ENCODE measurements around the gene MAGEA9B.
"Not testable (repeated sequence)": the region's sequence is repeated elsewhere in the genome, so short reads cannot be mapped to it uniquely, and the experiment has no call there.

The MAGEA9B gene

DNA sequence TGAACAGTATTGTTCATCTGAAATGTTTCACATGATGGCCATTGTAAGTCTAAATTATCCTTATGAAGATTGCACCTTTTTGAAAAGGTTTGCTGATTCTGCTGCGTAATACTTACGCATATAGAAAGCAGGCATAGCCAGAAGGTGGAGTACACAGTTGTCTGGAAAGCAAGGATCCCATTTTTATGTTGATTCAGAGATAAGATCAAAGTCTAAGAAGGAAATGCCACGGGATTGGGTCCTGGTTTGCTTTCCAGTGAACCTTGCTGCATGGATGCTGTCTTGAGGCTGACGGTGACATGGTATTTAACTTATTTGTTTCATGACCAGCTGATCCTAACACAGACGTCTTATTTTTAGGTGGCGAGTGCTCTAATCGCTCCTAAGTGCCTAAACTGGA is 15.5 kb downstream of the MAGEA9B start:
- DNase-seq: no peak

GRCh38 chrX:149570668-149571067 is 16.6 kb downstream of the MAGEA9B start:
- no peak for DNase-seq

- DNase-seq: no peak
These were observed 17.5 kb downstream of the MAGEA9B start for GRCh38 chrX:149569770-149570169.

- no peak for DNase-seq
These were observed 18.5 kb downstream of the MAGEA9B start for GRCh38 chrX:149568701-149569296.

DNA sequence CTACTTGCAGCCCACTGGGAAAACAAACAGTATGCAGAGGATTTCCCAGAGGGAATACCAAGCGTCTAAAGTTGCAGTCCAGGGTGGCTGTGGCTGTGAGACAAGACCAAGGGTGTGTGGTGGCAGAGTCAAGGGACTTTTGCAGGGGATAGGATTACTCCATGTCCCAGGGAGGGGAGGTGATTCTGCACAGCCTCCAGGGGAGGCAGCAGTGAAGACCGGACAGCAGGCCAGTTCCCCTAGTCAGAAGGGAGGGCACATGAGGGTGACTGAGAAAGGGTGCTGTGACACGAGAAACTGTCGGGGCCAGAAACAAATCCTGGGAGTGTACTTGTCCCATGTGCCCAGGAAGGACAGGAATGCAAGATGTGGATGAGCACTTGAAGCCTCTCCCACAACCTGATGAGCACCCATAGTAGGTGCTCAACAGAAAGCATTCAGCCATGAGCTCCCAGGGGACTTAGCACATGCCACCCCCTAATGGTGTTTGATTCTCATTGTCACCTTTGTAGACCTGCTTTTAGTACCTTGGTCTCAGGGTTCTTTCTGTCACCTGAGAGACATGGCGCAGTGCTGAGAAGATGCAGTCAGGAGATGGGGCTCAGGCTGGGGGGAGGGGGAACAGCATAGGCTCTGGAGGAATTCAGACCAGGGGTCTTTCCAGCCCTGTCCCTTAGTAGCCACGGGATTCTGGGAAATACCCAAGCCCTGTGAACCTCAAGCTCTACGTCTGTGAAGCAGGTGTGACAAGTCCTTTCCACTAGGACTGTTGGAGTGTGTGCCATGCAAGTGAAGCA is 19.4 kb downstream of the MAGEA9B start:
- no peak for DNase-seq

GRCh38 chrX:149563359-149563758 is 23.9 kb downstream of the MAGEA9B start:
- no peak for DNase-seq

DNA sequence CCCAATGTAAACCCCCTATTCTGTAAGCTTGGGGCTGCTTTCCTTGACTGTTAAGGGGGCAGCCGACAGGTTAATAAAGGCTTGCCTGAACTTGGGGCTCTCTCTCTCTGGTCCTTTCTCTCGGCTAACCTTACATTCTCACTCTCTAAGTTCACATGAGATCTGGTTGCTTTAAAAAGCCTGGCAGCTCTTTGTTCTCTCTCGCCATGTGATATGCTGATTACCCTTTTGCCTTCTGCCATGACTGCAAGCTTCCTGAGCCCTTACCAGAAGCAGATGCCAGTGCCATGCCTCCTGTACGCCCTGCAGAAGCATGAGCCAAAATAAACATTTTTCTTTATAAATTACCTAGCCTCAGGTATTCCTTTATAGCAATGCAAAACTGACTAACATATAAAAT is 32.0 kb downstream of the MAGEA9B start:
- not testable (repeated sequence) for DNase-seq

DNA sequence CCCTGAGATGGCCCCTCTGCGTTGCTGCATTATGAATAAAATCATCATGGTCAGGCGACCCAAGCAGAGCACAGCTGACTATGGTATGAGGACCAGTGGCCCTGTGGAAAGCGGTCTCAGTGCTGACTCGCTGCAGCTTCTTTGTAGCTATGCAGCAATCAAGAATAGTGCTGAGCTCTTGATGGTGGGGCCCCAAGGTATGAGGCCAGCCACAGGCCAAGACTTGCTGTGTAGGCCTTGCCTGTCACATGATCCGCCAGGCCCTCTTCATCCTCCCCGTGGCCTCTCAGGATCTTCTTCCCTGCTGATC is 35.4 kb downstream of the MAGEA9B start:
- not testable (repeated sequence) for DNase-seq

GRCh38 chrX:149551245-149551938 is 35.9 kb downstream of the MAGEA9B start:
- DNase-seq: not testable (repeated sequence)

GRCh38 chrX:149550454-149550853 is 36.8 kb downstream of the MAGEA9B start:
- not testable (repeated sequence) for DNase-seq

- not testable (repeated sequence) for DNase-seq
These were observed 37.6 kb downstream of the MAGEA9B start, which contains the start of gene HSFX3 for GRCh38 chrX:149549701-149550100. HSFX3 (minus strand) TSS chrX:149549924; CDS start chrX:149549852, 72 bp downstream.

DNA sequence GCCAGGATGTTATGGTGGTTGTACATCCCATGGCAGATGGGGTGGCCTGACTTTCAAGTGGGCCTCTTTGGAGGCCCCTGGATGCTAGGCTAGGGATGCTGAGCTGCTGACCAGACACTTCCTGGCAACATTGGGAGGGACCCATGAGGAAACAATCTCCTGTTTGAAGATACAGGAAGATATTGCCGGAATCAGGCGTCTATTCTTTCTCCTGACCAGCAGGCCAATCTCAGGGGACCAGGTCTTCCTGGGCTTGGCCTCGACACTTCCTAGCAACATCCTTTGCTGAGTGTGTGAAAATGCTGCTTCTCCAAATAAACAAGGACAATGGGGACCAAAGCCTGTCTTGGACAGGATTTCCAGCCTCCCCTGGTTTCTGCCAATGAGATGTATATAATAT is 39.5 kb downstream of the MAGEA9B start:
- not testable (repeated sequence) for DNase-seq

DNA sequence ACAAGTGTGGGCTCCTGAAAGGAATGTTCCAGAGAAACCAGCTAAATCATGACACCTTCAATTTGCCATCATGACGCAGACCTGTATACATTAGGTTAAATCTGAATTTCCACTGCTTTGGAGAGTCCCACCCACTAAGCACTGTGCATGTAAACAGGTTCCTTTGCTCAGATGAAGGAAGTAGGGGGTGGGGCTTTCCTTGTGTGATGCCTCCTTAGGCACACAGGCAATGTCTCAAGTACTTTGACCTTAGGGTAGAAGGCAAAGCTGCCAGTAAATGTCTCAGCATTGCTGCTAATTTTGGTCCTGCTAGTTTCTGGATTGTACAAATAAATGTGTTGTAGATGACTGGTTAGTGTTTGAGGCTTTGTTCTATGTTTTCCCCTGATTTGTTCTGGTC is 40.3 kb downstream of the MAGEA9B start:
- DNase-seq: not testable (repeated sequence)

DNA sequence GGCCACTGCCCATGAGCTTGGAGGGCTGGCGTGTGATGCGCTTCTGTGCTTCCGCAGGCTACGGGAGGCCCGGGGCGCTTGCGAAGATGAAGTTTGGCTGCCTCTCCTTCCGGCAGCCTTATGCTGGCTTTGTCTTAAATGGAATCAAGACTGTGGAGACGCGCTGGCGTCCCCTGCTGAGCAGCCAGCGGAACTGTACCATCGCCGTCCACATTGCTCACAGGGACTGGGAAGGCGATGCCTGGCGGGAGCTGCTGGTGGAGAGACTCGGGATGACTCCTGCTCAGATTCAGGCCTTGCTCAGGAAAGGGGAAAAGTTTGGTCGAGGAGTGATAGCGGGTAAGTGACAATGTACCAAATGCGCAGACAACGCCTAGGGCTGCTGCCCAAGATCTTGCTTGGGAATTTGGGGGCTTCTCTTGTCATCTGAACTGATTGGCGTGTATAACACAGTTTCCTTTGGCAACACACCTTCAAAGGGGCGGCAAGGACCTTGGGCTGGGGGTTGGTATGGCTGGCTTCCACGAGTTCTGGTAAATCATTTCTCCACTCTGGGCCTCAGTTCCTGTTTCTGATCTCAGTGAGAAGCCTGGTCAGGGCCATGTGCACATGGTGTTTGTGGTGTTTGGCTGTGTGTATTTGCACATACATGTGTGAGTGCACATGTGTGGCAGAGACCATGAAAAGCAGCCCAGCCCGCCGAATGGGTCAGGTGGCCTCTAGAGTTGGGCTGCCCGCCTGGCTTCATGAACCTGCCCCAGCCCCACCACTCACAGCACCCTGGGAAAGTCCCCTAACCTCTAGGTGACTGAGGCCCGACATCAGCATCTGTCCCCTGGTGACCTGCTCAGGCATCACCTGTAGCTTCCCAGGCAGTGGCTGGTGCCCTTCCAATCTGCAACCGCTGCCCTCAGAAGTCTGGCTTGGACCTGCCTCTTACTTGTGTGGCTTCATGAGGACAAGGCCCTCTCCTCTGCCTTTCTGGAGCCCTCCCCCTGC is 41.4 kb downstream of the MAGEA9B start:
- not testable (repeated sequence) for DNase-seq

DNA sequence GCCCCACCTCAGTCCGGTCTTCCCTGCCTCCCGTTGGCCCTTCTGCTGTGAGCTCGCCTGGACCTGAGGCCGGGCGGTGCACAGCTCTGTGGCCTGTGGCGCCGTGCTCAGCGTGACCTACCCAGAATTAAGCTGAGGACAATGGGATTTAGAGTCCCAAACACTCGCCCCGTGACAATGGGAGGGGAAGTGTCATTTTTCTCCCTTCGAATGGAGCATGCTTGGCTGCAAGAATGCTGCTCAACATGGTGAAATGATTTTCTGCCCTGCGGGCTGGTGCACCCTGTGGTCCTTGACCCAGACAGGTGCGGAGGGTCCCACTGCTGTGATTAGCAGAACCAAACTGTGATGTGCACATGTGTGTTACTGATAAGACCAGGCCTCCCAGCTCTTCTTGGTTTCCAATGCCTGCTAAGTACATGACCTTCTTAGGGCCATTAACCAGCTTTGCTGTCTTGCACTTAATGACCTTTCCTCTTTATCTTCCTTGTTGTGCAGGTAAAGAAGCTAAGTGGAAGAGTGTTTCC is 45.7 kb downstream of the MAGEA9B start:
- peak in 1 of 51 donors; percentile 2 for DNase-seq

DNA sequence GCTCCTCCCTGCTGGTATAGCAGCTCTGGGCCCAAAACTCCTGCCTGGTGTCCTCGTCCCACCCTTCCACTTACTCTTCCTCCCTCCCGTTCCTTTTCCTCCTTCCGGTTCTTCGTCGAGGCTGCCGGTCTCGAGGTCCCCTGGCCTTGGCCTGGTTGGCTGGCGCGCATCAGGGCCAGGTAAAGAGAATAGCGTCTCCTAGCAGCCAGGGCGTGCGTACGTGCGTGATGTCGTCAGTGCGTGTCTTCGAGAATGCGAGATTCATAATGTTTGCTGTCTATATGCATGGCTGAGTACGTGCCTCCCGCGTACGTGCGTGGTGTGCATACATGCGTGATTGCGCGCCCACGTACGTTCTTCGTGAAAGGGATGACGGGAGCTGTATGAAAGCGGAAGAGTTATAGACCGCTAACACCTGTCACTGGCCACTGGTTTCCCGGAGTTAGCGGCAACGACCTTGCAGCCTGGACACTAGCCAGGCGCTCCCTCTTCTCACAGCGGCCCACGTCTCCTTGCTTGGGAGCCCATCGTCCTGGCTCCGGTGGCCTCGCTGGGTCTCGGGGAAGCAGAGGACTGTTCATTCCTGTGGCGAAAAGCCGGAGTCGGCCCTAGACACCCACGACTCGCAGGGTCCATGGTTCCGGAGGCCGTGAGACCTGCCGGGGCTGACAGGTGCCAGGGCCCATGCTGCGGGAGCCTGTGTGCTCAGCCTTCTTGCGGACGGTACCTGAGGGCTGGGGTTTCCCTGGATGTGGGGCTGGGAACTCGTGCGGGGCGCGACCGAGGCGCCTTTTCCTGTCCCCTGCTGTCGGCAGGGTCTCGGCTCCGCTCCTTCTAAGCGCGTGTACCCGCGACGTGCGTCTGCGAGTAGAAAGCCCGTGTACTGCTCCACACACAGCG is 46.4 kb downstream of the MAGEA9B start, which contains the start of gene EOLA1:
Gene EOLA1, plus strand, starts transcription at position 392 of the 900 bp plus-strand sequence. CDS start 4,619 bp downstream, outside the sequence.
- DNase-seq: peak in 45 of 51 donors; percentile 31 to 93 (median 76)

DNA sequence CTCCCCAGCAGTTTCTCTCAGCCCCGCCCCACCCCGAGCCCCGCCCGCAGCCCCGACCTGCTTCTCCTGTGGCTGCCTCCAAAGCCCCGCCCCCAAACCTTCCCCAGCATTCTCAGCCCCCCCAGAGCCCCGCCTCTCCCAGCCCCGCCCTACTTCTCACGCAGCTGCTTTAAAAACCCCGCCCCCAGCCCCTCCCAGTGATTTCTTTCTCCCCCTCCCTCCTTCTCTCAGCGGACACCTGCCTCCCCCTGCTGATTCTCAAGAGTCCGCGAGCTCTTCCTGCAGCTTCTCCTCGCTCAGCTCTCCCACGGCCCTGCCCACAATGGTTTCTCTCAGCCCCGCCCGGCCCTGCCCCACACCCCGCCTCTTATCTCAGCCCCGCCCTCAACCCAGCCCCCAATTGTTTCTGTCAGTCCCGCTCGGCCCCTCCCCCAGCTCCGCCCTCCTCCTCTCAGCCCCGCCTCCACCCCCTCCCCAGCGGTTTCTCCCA is 47.1 kb downstream of the MAGEA9B start:
- peak; percentile 40 to 93 (median 82) for DNase-seq

DNA sequence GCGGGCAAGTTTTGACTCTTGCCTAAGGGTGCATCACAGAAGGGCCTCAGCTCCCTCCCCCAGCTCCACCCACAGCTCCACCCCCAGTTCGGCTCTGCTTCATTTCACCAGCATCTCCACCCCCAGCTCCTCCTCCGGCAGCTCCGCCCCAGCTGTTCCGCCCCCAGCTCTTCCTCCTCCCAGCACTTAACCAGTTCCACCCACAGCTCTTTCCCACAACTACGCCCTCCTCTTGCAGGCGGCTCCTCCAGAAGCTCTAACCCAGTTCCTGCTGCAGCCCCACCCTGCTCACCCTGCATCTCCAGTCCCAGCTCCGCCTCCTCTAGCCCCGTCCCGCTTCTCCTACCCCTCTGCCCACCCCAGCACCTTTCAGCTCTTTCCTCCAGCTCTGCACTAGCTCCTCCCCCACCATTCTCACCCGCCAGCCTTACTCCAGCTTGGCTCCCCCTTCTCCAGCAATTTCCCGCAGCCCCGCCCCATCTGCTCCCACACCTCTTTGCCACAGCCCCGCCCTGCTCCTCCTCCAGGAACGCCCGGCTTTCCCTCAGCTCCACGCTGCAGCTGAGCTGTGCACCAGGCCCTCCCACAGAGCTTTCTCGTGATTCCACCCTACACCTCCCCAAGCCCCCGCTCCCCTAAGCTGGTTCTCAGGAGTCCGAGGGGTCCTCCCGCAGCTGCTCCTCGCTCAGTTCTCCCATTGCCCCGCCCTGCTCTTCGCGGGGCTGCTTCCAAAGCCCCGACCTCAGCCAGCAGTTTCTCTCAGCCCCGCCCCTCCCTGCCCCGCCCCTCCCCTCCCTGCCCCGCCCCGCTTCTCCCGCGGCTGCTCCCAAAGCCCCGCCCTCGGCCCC is 47.8 kb downstream of the MAGEA9B start:
- peak; percentile 3 to 92 (median 71) for DNase-seq

Measured in hypothalamus (tissue), 51 donors.